Right cardiac atrium (tissue), 5 donors: ENCODE results near the gene NRN1. TPM values are rescaled to one million over a fixed set of nuclear protein-coding genes. Genes with fewer than 3 reads are reported as not detected.
"Not testable (repeated sequence)": the region's sequence is repeated elsewhere in the genome, so short reads cannot be mapped to it uniquely, and the experiment has no call there.

Experiments
- ATAC-seq, 2 donors: fragments of 200-7000 bp; cut with Tn5 transposase; one replicate each; pipeline versions ENCODE4 v1.8.0 to v1.9.1; 2020; ENCODE audit warnings: moderate library complexity in 2 of 2, mild to moderate bottlenecking in 1 of 2
- DNase-seq, 3 donors: peaks; one replicate each; pipeline ENCODE4 v3.0.0-alpha.2; 2020
- H3K27ac ChIP-seq: one replicate; pipeline ENCODE4 v1.5.1; 2013; ENCODE audit warnings: mild to moderate bottlenecking, low read length, control low read depth, moderate library complexity
- H3K27me3 ChIP-seq: one replicate; pipeline ENCODE4 v1.6.1; 2013; ENCODE audit not compliant: control insufficient read depth, insufficient read depth
- H3K4me1 ChIP-seq: one replicate; pipeline ENCODE4 v1.6.1; 2013; ENCODE audit warnings: low read length; ENCODE audit not compliant: control insufficient read depth, insufficient read depth
- H3K4me3 ChIP-seq: one replicate; pipeline ENCODE4 v1.5.1; 2013; ENCODE audit warnings: low read length, control low read depth
- H3K9me3 ChIP-seq: one replicate; pipeline ENCODE4 v1.6.1; 2013; ENCODE audit warnings: low read length; ENCODE audit not compliant: control insufficient read depth
- WGBS: extraction: QIAGEN DNeasy Blood & Tissue Kit; methylation state at CpG from one replicate; pipeline ENCODE4 v1.1.7; 2013; 5-methylcytosine and 5-hydroxymethylcytosine counted together
- intact Hi-C, 4 donors: fragments of 100-400 bp; cut with DNase I; formaldehyde crosslinking; loops; one replicate each; pipeline versions ENCODE4 v1.11.0 to v1.14.0; 2022 to 2023
- polyA plus RNA-seq: library from polyadenylated mRNA; stranded (reverse); fragments of 200-250 nt; gene quantifications from one replicate; pipeline ENCODE4 v1.2.3, GENCODE V29; 2013
- total RNA-seq, 4 donors: library from RNA; stranded (reverse); fragmentation: NEBNext Ultra II Directional; extraction: Animal tissue kit (Norgen Biotek cat#: 25700); gene quantifications; one replicate each; pipeline ENCODE4 v1.2.1, GENCODE V29; 2021
- donor health status: healthy with polysubstance abuse.
- donor health status: DM: no; HTN: yes; CAD: no.
- donor health status: DM: no; HTN: no; CAD: no.
- donor health status: DM: no; HTN: yes; CAD: no; lungs with severe emphysema.
- donor health status: DM: yes; HTN: yes; CAD: no.

The NRN1 gene
- total and polyA plus RNA-seq, 5 donors = 6.5 to 14.5 (median 12.4) TPM

DNA sequence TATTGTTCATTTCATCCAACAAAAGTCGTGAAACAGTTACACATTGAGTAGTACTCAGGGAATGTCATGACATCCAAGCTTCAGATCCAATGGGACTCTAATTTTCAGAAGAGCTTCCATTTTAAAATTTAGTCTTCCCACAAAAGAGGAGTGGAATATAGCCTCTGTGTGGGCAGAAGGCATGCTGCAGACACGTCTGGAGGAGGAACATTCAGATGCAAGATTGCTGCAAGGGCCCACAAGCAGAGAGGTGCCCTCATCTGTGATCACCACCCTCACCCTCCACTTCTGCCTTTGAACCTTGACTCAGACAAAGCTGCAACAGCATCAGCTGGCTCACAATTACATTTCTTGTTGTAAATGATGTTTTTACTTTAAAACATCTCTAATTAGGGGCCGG lies 29.9 kb downstream of the NRN1 start:
- 84% methylated on average over 3 of the region's 3 CpGs for WGBS
- intact Hi-C loops = no loop called here
- Histone ChIP-seq H3K9me3 (no peaks in the 10 kb centered on the region), H3K27ac (no peak overlapping the region), H3K4me3 (no peak overlapping the region), H3K4me1 (no peaks in the 10 kb centered on the region), H3K27me3 (no peaks in the 10 kb centered on the region)
- ATAC-seq (no peak), DNase-seq (no peak)

DNA sequence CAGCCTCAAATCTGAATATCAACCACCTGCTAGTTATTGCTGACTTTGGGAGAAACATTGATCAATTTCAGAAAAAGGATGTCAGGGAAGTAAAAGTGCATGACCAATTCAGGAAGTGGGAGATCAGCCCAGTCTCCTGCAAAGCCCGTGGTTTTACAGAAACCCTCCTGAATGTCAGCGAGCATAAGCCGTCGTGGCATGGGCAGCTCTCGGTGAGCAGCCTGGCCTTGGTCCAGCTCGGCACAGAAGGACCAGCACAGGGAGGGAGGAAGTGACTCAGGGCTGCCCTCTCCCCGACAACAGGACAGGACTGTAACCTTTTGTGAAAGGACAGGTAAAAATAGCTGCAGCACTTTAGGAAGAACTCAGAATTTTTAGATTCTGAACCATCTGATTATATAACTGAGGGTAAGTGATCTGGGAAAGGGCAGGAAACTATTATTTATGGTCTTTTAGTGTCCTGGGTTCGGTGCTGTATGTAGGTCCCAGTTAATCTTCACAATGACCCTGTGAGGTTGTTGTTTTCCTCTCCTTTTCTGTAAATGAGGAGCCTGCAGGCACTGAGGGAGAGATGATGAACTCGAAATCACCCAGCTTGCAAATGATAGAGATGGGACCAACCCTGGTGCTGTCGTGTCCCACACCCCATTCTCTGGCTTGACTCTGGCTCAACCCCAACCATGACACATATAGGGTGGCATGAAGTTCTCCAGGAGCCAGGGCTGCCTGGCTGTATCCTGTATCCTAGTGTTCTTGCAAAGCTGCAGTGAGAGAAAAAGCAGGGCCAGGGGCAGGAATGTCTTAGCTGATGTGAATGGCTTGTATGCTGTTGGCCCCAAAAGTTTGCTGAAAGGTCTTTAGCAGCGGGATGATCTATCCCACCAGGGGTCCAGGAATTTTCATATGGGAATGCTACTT lies 37.6 kb downstream of the NRN1 start:
- WGBS = 26% methylated on average over 11 of the region's 11 CpGs
- Histone ChIP-seq H3K4me3 (no peak overlapping the region), H3K9me3 (no peaks in the 10 kb centered on the region), H3K4me1 (peaks cover 6% of the 10 kb centered on the region), H3K27me3 (no peaks in the 10 kb centered on the region), H3K27ac (no peak overlapping the region)
- intact Hi-C loops = no loop called here
- peak; percentile 66 to 82 (median 72) for DNase-seq
- ATAC-seq = peak; percentile 76 to 89

DNA sequence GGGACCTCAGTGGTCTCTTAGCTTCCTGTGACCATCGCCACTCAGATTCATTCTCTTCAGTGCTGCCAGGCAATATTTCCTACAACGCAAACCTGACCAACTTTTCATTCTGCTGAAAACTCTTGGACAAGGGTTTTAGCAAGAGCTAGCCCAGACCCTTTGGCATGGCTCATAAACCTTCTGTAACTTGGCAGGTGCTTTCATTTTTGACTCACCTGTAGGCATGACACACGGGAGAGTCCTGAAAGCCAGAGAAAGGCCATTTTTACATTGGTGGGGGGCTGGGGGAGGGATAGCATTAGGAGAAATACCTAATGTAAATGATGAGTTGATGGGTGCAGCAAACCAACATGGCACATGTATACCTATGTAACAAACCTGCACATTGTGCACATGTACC lies 38.7 kb downstream of the NRN1 start:
- ATAC-seq, intact Hi-C loops, DNase-seq, H3K27me3 ChIP-seq, H3K4me3 ChIP-seq, H3K9me3 ChIP-seq, H3K27ac ChIP-seq, H3K4me1 ChIP-seq: not testable (repeated sequence)
- WGBS = 96% methylated on average over 3 of the region's 3 CpGs

DNA sequence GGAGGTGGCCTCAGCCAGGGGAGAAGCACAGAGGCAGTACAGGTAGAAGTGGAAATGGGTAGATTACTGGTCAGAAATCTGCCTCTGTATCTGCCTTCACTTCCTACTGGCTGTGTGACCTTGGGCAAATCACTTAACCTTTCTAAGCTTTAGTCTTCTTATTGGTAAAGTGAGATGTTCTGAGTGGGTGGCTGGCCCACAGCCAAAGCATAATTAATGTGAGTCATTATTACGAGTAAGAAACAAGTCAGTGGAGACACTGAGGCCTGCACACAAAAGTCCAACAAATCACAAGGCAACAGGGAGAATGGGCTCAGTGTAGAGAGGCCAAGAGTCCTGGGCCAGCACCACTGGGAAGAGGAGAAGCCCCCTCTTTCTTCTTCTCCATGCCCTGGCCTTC lies 39.1 kb downstream of the NRN1 start:
- Histone ChIP-seq H3K4me3 (no peak overlapping the region), H3K9me3 (no peaks in the 10 kb centered on the region), H3K27me3 (no peaks in the 10 kb centered on the region), H3K4me1 (peaks cover 6% of the 10 kb centered on the region), H3K27ac (no peak overlapping the region)
- ATAC-seq (no peak), DNase-seq (no peak)
- intact Hi-C loops = no loop called here
- 82% methylated on average over 1 of the region's 1 CpG for WGBS

DNA sequence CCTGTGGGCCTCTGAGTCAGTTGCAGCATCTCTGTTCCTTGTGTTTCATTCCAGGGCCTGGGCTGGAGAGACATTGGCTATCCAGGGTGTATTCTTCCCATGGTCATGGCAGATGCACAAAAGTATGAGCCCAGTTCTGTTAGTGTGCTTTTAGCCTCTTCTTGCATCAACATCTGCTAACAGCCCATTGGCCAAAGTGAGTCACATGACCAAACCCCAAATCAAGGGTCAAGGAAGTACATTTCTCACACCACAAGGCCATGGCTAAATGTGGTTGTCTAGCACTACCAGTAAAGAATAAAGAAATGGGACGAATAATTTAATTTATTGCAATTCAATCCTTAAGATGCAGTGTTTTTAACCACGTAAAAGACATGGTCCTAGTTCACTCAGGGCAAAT lies 43.9 kb downstream of the NRN1 start:
- no peaks in the 10 kb centered on the region for H3K4me1 ChIP-seq
- no peak overlapping the region for H3K27ac ChIP-seq
- no peaks in the 10 kb centered on the region for H3K9me3 ChIP-seq
- H3K27me3 ChIP-seq = no peaks in the 10 kb centered on the region
- H3K4me3 ChIP-seq = no peak overlapping the region
- ATAC-seq (no peak), DNase-seq (no peak)
- WGBS = 87% methylated on average over 2 of the region's 2 CpGs
- intact Hi-C loops = no loop called here

DNA sequence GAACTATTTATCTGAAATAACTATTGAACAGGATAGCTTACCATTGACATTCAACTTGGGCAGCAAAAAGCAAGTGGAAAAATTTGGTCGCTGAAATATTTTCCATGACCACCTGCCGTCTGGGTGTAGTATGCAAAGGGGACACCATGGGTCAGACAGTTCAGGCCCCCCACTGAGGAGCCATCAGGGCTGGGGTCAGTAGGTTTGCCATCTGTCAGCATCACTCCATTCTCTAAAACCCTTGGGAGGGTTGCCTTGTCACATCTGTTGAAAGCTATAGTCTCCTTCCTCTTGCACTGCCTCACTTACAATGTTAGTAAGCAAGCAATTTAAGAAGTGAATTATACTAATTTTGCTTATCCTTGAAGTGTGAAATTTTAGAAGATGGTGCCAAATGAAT lies 44.9 kb downstream of the NRN1 start:
- WGBS = 76% methylated on average over 2 of the region's 2 CpGs
- DNase-seq (no peak), ATAC-seq (no peak)
- Histone ChIP-seq H3K27ac (no peak overlapping the region), H3K27me3 (no peaks in the 10 kb centered on the region), H3K9me3 (no peaks in the 10 kb centered on the region), H3K4me3 (no peak overlapping the region), H3K4me1 (no peaks in the 10 kb centered on the region)
- intact Hi-C loops = no loop called here

DNA sequence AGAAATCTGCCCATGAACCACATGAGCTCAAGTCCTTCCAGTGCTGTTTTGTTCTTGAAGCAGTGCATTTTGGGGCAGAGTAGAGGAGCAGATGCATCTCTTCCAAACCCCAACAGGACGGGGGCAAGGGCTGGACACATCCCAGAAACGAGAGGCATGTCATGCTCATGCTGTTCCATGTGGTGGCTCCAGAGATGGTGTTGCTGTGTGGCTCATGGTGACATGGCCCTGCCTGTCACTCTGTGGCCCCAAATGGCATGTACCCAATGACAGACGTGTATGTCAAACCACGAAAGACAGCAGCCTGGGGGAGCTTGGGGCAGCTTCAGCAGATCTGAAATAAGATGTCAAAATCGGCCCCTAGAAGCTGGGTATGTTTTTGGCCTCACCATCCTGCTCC lies 46.3 kb downstream of the NRN1 start:
- Histone ChIP-seq H3K4me3 (no peak overlapping the region), H3K9me3 (no peaks in the 10 kb centered on the region), H3K4me1 (no peaks in the 10 kb centered on the region), H3K27me3 (no peaks in the 10 kb centered on the region), H3K27ac (no peak overlapping the region)
- WGBS = 78% methylated on average over 5 of the region's 5 CpGs
- DNase-seq (no peak), ATAC-seq (no peak)
- intact Hi-C loops = no loop called here

DNA sequence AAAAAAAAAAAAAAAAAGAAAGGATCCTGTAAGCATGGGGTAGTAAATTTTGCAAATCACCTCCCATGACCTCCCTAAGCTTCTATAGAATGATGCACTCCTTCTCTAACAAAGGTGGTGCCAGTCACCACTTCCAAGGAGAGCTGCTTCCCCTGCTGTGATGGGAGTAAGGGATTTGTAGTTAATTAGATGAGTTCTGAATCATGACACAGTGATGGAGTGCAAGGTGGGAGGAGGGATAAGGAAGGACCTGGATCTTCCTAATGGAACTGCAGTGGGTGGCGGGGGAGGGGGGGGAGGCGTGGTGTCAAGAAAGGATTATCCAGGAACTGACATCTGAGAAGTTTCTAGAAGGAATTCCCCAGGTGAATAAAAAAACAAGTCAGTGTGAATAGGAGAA lies 47.8 kb downstream of the NRN1 start:
- intact Hi-C loops = no loop called here
- 90% methylated on average over 2 of the region's 2 CpGs for WGBS
- Histone ChIP-seq H3K4me1 (no peaks in the 10 kb centered on the region), H3K4me3 (no peak overlapping the region), H3K9me3 (no peaks in the 10 kb centered on the region), H3K27me3 (no peaks in the 10 kb centered on the region), H3K27ac (no peak overlapping the region)
- ATAC-seq (no peak), DNase-seq (no peak)

DNA sequence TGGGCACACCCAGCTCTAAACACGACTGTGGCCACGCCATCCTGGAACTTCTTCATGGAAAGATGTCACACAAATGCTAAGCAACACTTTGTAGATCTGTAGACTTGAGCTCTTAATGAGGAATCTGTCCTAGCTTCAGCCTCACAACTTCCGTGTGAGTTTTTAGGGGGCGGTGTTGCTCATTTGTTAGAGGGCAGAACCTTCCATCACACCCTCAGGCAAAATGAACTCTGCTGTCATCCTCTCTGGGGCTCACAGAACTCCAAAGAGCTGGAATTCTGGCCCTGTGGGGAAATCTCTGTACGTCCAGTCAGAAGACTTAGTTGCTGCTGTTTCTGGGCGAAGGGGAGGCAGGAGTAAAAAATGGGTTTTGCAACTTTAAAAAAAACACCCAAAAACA lies 49.8 kb downstream of the NRN1 start:
- no peaks in the 10 kb centered on the region for H3K9me3 ChIP-seq
- intact Hi-C loops = no loop called here
- WGBS = 63% methylated on average over 6 of the region's 6 CpGs
- ATAC-seq = no peak
- H3K27ac ChIP-seq = no peak overlapping the region
- H3K27me3 ChIP-seq = no peaks in the 10 kb centered on the region
- no peaks in the 10 kb centered on the region for H3K4me1 ChIP-seq
- H3K4me3 ChIP-seq = no peak overlapping the region
- no peak for DNase-seq

DNA sequence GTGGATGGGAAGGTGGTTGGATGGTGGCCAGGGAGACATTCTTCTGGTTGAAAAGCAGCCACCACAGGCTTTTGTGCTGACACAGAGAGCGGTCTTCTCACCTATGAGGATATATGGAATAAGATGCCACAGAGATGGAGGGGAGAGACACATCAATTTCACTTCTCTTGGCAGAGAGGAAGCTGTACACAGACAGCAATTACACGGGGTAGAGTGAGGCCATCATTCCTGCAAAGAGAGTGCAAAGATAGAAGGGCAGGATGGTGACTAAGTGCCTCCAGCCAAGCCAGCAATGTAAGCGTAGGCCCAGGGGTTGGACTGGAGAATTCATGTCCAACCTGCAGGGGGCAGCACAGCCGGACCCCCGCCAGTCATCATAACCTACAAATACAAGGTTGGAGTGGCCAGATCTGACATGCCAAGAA lies 56.4 kb downstream of the NRN1 start:
- no peak for DNase-seq

More for the DNA sequence above, 56.4 kb downstream of the NRN1 start:
- Histone ChIP-seq H3K4me1 (no peaks in the 10 kb centered on the region), H3K27ac (no peak overlapping the region), H3K9me3 (no peaks in the 10 kb centered on the region), H3K27me3 (no peaks in the 10 kb centered on the region), H3K4me3 (no peak overlapping the region)
- 49% methylated on average over 5 of the region's 5 CpGs for WGBS
- ATAC-seq = peak in 1 of 2 donors; percentile 51
- intact Hi-C loops = no loop called here
